WERI-Rb-1 (cell line): Measurements from ENCODE around the gene LSR.

ENCODE experiments used
- DNase-seq: peaks from one replicate; pipeline ENCODE4 v3.0.0-alpha.2; 2020
- H3K27ac ChIP-seq: fragments of 250-450 bp; sonication (Bioruptor Pico); 2 replicates; pipeline ENCODE4 v1.5.1; 2020; ENCODE audit warnings: mild to moderate bottlenecking, moderate library complexity
- H3K27me3 ChIP-seq: fragments of 250-450 bp; sonication (Bioruptor Pico); 2 replicates; pipeline ENCODE4 v1.5.1; 2021; ENCODE audit warnings: mild to moderate bottlenecking, low read depth, moderate library complexity; ENCODE audit not compliant: insufficient read depth, severe bottlenecking
- H3K36me3 ChIP-seq: fragments of 250-450 bp; sonication (Bioruptor Pico); 2 replicates; pipeline ENCODE4 v1.5.1; 2020; ENCODE audit warnings: mild to moderate bottlenecking, moderate library complexity
- H3K4me3 ChIP-seq: 2 replicates; pipeline ENCODE4 v1.5.1; 2011; ENCODE audit warnings: low read depth, mild to moderate bottlenecking, control low read depth, low read length
- H3K9me3 ChIP-seq: fragments of 250-450 bp; sonication (Bioruptor Pico); 2 replicates; pipeline ENCODE4 v1.5.1; 2021; ENCODE audit warnings: mild to moderate bottlenecking, moderate library complexity; ENCODE audit not compliant: severe bottlenecking
- TF ChIP-seq, protein P1 (sequence below): IDR thresholded peaks from 2 replicates; pipeline ENCODE4 v1.5.1; 2011; ENCODE audit warnings: low read depth, mild to moderate bottlenecking, control low read depth, inconsistent platforms, low read length

The LSR gene

DNA sequence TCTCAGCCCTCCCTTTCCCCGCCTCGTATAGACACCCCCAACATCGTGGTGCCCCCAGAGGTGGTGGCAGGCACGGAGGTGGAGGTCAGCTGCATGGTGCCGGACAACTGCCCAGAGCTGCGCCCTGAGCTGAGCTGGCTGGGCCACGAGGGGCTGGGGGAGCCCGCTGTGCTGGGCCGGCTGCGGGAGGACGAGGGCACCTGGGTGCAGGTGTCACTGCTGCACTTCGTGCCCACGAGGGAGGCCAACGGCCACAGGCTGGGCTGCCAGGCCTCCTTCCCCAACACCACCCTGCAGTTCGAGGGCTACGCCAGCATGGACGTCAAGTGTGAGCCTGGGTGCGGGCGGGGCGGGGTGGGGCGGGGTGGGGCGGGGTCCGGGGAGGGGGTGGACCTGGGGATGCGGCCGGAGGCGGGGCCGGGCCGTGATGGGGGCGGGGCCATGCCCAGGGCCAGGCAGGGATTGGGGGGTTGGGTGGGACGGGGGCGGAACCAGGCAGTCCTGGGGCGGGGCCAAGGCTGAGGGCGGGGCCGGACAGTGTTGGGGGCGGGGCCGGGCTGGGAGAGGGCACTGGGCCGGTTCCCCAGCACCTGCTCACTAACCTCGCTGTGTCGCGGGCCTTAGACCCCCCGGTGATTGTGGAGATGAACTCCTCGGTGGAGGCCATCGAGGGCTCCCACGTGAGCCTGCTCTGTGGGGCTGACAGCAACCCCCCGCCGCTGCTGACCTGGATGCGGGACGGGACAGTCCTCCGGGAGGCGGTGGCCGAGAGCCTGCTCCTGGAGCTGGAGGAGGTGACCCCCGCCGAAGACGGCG lies 50.9 kb downstream of the LSR start:
- no peaks in the 10 kb centered on the region for H3K27me3 ChIP-seq
- H3K36me3 ChIP-seq, result no peaks in the 10 kb centered on the region
- TF ChIP-seq, protein P1, sequence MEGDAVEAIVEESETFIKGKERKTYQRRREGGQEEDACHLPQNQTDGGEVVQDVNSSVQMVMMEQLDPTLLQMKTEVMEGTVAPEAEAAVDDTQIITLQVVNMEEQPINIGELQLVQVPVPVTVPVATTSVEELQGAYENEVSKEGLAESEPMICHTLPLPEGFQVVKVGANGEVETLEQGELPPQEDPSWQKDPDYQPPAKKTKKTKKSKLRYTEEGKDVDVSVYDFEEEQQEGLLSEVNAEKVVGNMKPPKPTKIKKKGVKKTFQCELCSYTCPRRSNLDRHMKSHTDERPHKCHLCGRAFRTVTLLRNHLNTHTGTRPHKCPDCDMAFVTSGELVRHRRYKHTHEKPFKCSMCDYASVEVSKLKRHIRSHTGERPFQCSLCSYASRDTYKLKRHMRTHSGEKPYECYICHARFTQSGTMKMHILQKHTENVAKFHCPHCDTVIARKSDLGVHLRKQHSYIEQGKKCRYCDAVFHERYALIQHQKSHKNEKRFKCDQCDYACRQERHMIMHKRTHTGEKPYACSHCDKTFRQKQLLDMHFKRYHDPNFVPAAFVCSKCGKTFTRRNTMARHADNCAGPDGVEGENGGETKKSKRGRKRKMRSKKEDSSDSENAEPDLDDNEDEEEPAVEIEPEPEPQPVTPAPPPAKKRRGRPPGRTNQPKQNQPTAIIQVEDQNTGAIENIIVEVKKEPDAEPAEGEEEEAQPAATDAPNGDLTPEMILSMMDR, result no peak
- no peaks in the 10 kb centered on the region for H3K9me3 ChIP-seq
- DNase-seq, result no peak
- no peak overlapping the region for H3K27ac ChIP-seq
- H3K4me3 ChIP-seq, result no peak overlapping the region

DNA sequence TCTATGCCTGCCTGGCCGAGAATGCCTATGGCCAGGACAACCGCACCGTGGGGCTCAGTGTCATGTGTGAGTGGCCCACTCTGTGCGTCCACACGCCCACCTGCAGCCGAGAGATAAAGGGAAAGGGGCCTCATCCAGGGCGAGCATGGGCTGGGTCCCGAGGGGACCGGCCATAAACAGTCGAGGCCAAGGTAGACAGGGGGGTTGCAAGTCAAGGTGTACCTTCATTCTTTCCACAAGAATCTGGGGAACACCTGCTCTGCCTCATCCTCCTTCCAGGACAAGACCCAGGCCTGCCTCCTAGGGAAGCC lies 51.5 kb downstream of the LSR start:
- TF ChIP-seq, protein P1, result no peak
- no peak for DNase-seq

DNA sequence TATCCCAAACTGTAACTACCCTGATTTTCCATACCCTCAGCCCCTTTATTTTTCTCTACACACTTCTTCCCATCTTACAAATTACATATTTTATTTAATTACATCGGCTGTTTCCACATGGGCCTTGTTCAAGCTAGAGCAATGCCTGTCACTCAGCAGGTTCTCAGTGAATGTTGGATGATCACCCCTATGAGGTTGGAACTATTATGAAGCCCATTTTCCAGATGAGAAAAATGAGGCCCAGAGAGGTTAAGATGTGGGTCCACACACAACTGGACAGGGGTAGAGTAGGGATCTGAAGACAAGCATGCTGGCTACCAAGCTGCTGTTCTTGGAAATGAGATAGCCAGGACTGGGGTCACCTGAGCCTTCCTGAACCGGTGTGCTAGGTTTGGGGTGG lies 53.2 kb downstream of the LSR start:
- DNase-seq, result no peak
- H3K9me3 ChIP-seq, result no peaks in the 10 kb centered on the region
- no peak overlapping the region for H3K27ac ChIP-seq
- TF ChIP-seq, protein P1, result no peak
- no peak overlapping the region for H3K4me3 ChIP-seq
- no peaks in the 10 kb centered on the region for H3K27me3 ChIP-seq
- no peaks in the 10 kb centered on the region for H3K36me3 ChIP-seq

More for the DNA sequence above, 51.5 kb downstream of the LSR start:
- H3K36me3 ChIP-seq, result no peaks in the 10 kb centered on the region
- H3K27ac ChIP-seq, result no peak overlapping the region
- no peak overlapping the region for H3K4me3 ChIP-seq
- H3K9me3 ChIP-seq, result no peaks in the 10 kb centered on the region
- no peaks in the 10 kb centered on the region for H3K27me3 ChIP-seq

DNA sequence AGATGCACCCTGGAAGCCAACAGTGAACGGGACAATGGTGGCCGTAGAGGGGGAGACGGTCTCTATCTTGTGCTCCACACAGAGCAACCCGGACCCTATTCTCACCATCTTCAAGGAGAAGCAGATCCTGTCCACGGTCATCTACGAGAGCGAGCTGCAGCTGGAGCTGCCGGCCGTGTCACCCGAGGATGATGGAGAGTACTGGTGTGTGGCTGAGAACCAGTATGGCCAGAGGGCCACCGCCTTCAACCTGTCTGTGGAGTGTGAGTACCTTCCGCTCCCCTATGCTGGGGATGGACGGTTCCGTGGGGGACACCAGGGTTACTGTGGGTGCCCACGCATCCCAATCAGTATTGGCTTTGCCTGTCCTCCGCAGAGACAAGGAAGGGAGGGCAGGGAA lies 53.6 kb downstream of the LSR start:
- Histone ChIP-seq H3K36me3 (no peaks in the 10 kb centered on the region), H3K27ac (no peak overlapping the region), H3K9me3 (no peaks in the 10 kb centered on the region), H3K27me3 (no peaks in the 10 kb centered on the region), H3K4me3 (no peak overlapping the region)
- TF ChIP-seq, protein P1, result no peak
- DNase-seq, result no peak

DNA sequence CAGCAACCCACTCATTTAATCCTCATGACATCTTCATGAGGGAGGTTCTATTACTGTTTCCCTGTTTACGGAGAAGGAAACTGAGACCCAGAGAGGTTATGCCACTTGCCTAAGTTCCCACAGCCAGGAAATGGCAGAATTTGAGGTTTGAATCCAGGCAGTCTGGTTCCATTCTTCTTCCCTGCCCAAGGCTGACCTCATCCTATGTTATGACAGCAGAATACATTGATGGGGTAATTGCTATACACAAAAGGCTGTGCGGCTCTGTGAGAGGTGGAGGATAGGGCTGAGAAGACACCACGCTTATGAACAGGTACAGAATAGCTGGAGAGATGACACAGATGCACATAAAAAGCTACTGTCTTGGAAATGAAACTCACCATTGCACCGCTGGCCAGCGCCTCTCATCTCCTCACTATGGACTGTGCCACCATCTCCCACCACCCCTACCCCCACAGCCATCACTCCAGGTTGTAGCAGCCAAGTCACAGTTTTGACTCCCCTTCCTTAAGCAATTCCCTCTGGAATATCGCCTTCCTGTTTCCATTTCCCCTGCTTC lies 54.6 kb downstream of the LSR start:
- Histone ChIP-seq H3K4me3 (no peak overlapping the region), H3K36me3 (no peaks in the 10 kb centered on the region), H3K27me3 (no peaks in the 10 kb centered on the region), H3K9me3 (no peaks in the 10 kb centered on the region), H3K27ac (no peak overlapping the region)
- TF ChIP-seq, protein P1, result no peak
- DNase-seq, result no peak

DNA sequence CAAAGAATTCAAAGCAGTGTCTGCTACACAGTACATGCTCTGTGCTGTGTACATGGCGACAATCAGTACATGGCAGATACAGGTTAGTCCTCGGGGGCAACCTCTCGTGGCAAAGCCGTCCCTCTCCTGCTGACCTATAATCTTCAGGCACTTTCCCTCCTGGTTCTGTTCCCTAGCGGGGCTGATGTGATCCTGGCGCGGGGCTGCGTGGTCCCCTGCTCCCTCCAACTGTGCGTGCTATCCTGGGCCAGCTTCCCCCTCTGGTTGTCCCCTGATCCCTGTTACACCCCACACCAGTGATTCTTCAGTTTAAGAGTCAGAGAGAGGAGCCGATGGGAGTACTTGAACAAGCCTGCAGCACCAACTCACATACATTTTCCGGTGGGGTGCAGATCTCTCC lies 55.2 kb downstream of the LSR start:
- no peak overlapping the region for H3K27ac ChIP-seq
- TF ChIP-seq, protein P1, result no peak
- no peak overlapping the region for H3K4me3 ChIP-seq
- H3K9me3 ChIP-seq, result no peaks in the 10 kb centered on the region
- H3K36me3 ChIP-seq, result no peaks in the 10 kb centered on the region
- DNase-seq, result no peak
- no peaks in the 10 kb centered on the region for H3K27me3 ChIP-seq
